Measurements from ENCODE around the gene CFAP299.

GRCh38 chr4:80307774-80308465 is 27.6 kb upstream of the CFAP299 start:
- TF ChIP-seq CTCF (IDR thresholded peaks at IDR 0.05) = no peak
- TF ChIP-seq POLR2A (IDR thresholded peaks at IDR 0.05) = no peak
